ENCODE data around the gene STK32B. TPM values are rescaled to one million over a fixed set of nuclear protein-coding genes. Genes with fewer than 3 reads are reported as not detected.
A peak's percentile ranks its signal among the peaks of the same experiment; 100 is the strongest.
"Not testable (repeated sequence)": the region's sequence is repeated elsewhere in the genome, so short reads cannot be mapped to it uniquely, and the experiment has no call there.

STK32B gene
- total RNA-seq (2014; rRNA removed) (1.1 TPM in 2 replicates), Bru-seq, nascent RNA (percentile 26 among the genes with signal in this experiment), BruChase-seq, experiment 1, labeled RNA remaining after a 6-hour chase (percentile 15 among the genes with signal in this experiment), BruChase-seq, experiment 2, labeled RNA remaining after a 2-hour chase (percentile 20 among the genes with signal in this experiment)
- long read RNA-seq, partial matches to known transcripts = 0 of 2 reads
- long read RNA-seq, other reads (novel, unspliced or antisense) = 1 of 2 reads

DNA sequence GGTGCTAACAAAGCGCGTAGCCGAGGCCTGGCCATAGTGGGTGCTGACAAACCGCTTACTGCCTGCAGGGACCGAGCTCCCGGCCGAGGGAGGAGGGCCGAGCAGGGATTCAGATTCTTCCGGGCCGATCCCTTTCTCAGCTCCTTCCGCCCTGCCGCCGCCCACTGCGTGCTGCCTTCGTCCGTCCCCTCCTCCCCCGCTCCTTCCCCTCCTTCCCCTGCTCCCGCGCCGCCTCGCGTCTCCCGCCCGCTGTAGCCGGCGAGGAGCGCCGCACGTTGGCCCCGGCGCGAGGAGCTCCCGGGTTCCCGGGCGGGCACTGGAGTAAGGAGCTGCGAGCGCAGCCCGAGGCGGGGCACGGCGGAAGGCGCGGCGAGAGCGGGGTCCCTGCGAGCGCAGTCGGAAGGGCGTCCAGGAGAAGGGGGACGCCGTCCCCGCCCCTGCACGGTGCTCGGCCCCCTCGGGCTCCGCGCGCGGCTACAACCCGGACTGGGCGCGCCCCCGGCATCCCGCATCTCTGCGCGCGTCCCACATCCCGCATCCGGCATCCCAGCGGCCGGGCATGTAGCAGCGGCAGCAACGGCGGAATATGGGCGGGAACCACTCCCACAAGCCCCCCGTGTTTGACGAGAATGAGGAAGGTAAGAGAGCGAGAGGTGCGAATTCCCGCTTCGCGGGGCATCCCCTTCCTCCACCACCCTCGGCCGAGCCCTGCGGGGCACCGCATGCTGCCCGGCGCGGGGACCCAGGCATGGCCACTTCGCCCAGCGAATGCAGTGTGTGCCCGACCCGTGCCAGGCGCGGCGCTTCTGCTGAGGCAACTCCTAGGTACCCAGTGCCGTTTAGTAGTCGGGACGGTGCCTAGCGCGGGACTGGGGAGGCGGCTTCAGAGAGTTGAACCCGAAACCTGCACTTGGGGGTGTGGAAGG is at the start of gene STK32B:
STK32B (plus strand) TSS at position 203 of the 926 bp plus-strand sequence.
- peak; percentile 65 for DNase-seq
- no peaks in the 10 kb centered on the region for H3K9me3 ChIP-seq (ENCODE audit: low read length)
- BruUV-seq (replicated peaks) = no TSS peak
- H3K79me2 ChIP-seq (ENCODE audit: low read length) = no peaks in the 10 kb centered on the region
- no peak within 1 kb of the TSS for H3K27ac ChIP-seq (ENCODE audit: low read length)
- ChIA-PET CTCF (interaction anchor here (0.6 to 0.7 kb wide), 2 partner anchors 397 to 761 kb away, joined by 3 to 4 read pairs; no protein-coding TSS in a partner anchor), POLR2A (ENCODE audit: unreplicated experiment) (no interaction called here)
- H3K9me2 ChIP-seq (replicated peaks; ENCODE audit: low read length) = no peaks in the 10 kb centered on the region
- H3K4me1 ChIP-seq (ENCODE audit: insufficient read depth, low read length) = peaks cover 5% of the 10 kb centered on the region; the same call in 1 of the 2 replicates
- H4K20me1 ChIP-seq (ENCODE audit: low read length) = no peaks in the 10 kb centered on the region
- peak within 1 kb of the TSS; percentile 50 for H3K9ac ChIP-seq (ENCODE audit: low read length)
- no peaks in the 10 kb centered on the region for H3K27me3 ChIP-seq (ENCODE audit: low read length)
- no peaks in the 10 kb centered on the region for H3F3A ChIP-seq (ENCODE audit: low read length, unreplicated experiment)
- H3K4me3 ChIP-seq (ENCODE audit: low read length) = peak within 1 kb of the TSS; percentile 65
- peak within 1 kb of the TSS; percentile 78 for H3K4me2 ChIP-seq (ENCODE audit: low read length)
- intact Hi-C loops (cut with micrococcal nuclease) = loop anchor here (1.0 to 5.0 kb wide), 2 partner anchors 54 to 327 kb away; no protein-coding TSS in a partner anchor
- H3K36me3 ChIP-seq (ENCODE audit: low read depth, low read length) = no peaks in the 10 kb centered on the region
- TF ChIP-seq EZH2phosphoT487 (IDR thresholded peaks at IDR 0.05; ENCODE audit: borderline replicate concordance, low read length) = no peak
- no peak for TF ChIP-seq EZH2 (IDR thresholded peaks at IDR 0.05; ENCODE audit: low read length, unreplicated experiment)
- TF ChIP-seq, protein P1, sequence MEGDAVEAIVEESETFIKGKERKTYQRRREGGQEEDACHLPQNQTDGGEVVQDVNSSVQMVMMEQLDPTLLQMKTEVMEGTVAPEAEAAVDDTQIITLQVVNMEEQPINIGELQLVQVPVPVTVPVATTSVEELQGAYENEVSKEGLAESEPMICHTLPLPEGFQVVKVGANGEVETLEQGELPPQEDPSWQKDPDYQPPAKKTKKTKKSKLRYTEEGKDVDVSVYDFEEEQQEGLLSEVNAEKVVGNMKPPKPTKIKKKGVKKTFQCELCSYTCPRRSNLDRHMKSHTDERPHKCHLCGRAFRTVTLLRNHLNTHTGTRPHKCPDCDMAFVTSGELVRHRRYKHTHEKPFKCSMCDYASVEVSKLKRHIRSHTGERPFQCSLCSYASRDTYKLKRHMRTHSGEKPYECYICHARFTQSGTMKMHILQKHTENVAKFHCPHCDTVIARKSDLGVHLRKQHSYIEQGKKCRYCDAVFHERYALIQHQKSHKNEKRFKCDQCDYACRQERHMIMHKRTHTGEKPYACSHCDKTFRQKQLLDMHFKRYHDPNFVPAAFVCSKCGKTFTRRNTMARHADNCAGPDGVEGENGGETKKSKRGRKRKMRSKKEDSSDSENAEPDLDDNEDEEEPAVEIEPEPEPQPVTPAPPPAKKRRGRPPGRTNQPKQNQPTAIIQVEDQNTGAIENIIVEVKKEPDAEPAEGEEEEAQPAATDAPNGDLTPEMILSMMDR (conservative IDR thresholded peaks at IDR 0.05; ENCODE audit: low read depth, low read length) = no peak
- peak within 1 kb of the TSS; percentile 57 for H2AFZ ChIP-seq (ENCODE audit: low read length)
- ATAC-seq = peak; percentile 82

DNA sequence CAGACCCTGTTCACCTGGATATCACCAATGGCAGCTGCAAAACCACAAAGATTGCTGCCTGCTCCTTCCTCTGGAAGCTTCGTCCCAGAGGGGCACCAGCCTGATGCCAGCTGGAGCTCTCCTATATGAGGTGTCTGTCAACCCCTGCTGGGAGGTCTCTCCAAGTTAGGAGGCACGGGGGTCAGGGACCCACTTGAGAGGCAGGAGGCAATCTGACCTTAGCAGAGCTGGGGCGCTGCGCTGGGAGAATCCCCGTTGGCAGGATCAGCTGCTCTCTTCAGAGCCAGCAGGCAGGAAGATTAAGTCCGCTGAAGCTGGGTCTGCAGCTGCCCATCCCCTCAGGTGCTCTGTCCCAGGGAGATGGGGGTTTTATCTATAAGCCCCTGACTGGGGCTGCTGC is 49.6 kb upstream of the STK32B start:
- H3K9me3 ChIP-seq (ENCODE audit: low read length); H3K9ac ChIP-seq (ENCODE audit: low read length); H3K36me3 ChIP-seq (ENCODE audit: low read depth, low read length); BruUV-seq (replicated peaks); ATAC-seq; H3K4me2 ChIP-seq (ENCODE audit: low read length); H3K4me1 ChIP-seq (ENCODE audit: insufficient read depth, low read length); H3K9me2 ChIP-seq (replicated peaks; ENCODE audit: low read length); DNase-seq; H3K79me2 ChIP-seq (ENCODE audit: low read length); POLR2A ChIA-PET (ENCODE audit: unreplicated experiment); H4K20me1 ChIP-seq (ENCODE audit: low read length); CTCF ChIA-PET; H3K4me3 ChIP-seq (ENCODE audit: low read length); H3K27ac ChIP-seq (ENCODE audit: low read length); H2AFZ ChIP-seq (ENCODE audit: low read length); intact Hi-C loops (cut with micrococcal nuclease); H3F3A ChIP-seq (ENCODE audit: low read length, unreplicated experiment): not testable (repeated sequence)
- peaks cover 39% of the 10 kb centered on the region for H3K27me3 ChIP-seq (ENCODE audit: low read length)

DNA sequence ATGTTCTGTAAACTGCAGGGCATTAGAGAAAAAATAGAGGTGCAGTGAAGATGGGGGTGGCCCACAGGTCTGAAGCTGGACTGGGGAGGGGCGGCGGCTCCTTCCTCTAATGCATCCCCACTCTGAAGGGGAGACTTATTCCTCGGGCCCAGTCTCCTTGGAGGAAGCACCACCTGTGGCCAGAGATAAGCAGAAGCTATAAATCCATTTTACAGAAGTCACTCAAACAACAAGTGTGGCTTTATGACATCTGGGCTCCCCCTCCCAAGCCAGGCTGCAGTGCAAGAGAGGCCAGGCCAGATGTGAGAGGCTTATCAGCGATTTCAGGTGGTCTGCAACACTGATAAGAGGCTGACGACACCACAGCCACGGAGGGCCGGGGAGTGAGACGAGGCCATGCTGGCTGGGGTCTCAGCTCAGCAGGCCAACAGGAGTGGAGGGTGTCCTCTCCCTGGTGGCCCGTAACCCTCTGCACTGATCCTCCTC is 47.9 kb upstream of the STK32B start:
- Histone ChIP-seq H3K4me1 (ENCODE audit: insufficient read depth, low read length) (no peaks in the 10 kb centered on the region), H3F3A (ENCODE audit: low read length, unreplicated experiment) (no peaks in the 10 kb centered on the region), H3K4me3 (ENCODE audit: low read length) (no peak overlapping the region), H3K9me2 (replicated peaks; ENCODE audit: low read length) (no peaks in the 10 kb centered on the region), H3K79me2 (ENCODE audit: low read length) (no peaks in the 10 kb centered on the region), H3K4me2 (ENCODE audit: low read length) (no peak overlapping the region), H3K9ac (ENCODE audit: low read length) (no peak overlapping the region), H3K27me3 (ENCODE audit: low read length) (peaks cover 42% of the 10 kb centered on the region), H4K20me1 (ENCODE audit: low read length) (no peaks in the 10 kb centered on the region), H3K36me3 (ENCODE audit: low read depth, low read length) (no peaks in the 10 kb centered on the region), H3K9me3 (ENCODE audit: low read length) (no peaks in the 10 kb centered on the region), H2AFZ (ENCODE audit: low read length) (no peak overlapping the region), H3K27ac (ENCODE audit: low read length) (no peak overlapping the region)
- intact Hi-C loops (cut with micrococcal nuclease) = no loop called here
- no peak for DNase-seq
- POLR2A ChIA-PET (ENCODE audit: unreplicated experiment) = no interaction called here
- ATAC-seq = no peak
- no peak for TF ChIP-seq EZH2phosphoT487 (IDR thresholded peaks at IDR 0.05; ENCODE audit: borderline replicate concordance, low read length)
- no peak for TF ChIP-seq EZH2 (IDR thresholded peaks at IDR 0.05; ENCODE audit: low read length, unreplicated experiment)
- TF ChIP-seq, protein P1 (conservative IDR thresholded peaks at IDR 0.05; ENCODE audit: low read depth, low read length) = no peak
- CTCF ChIA-PET = no interaction called here
- BruUV-seq (replicated peaks) = no TSS peak
